AG10803 (cell line): ENCODE data around the gene CC2D1A.

Experiments
- DNase-seq: peaks from one replicate; pipeline ENCODE4 v3.0.0; 2010; ENCODE audit warnings: low read depth
- H3K4me3 ChIP-seq: 2 replicates; pipeline ENCODE4 v1.5.1; 2011; ENCODE audit warnings: mild to moderate bottlenecking, low read length, control low read depth
- TF ChIP-seq, protein P1 (sequence below): conservative IDR thresholded peaks from 2 replicates; pipeline ENCODE4 v1.5.1; 2011; ENCODE audit warnings: mild to moderate bottlenecking, low read length, control low read depth, inconsistent platforms

Gene CC2D1A

GRCh38 chr19:13864046-13864666 lies 41.8 kb upstream of the CC2D1A start:
- H3K4me3 ChIP-seq, result no peak overlapping the region; the same call in 1 of the 2 replicates
- TF ChIP-seq, protein P1, sequence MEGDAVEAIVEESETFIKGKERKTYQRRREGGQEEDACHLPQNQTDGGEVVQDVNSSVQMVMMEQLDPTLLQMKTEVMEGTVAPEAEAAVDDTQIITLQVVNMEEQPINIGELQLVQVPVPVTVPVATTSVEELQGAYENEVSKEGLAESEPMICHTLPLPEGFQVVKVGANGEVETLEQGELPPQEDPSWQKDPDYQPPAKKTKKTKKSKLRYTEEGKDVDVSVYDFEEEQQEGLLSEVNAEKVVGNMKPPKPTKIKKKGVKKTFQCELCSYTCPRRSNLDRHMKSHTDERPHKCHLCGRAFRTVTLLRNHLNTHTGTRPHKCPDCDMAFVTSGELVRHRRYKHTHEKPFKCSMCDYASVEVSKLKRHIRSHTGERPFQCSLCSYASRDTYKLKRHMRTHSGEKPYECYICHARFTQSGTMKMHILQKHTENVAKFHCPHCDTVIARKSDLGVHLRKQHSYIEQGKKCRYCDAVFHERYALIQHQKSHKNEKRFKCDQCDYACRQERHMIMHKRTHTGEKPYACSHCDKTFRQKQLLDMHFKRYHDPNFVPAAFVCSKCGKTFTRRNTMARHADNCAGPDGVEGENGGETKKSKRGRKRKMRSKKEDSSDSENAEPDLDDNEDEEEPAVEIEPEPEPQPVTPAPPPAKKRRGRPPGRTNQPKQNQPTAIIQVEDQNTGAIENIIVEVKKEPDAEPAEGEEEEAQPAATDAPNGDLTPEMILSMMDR, result no peak
- no peak for DNase-seq

- peak overlapping the region; percentile 63 for H3K4me3 ChIP-seq
- no peak for DNase-seq
- TF ChIP-seq, protein P1, result no peak
These were observed 41.1 kb upstream of the CC2D1A start for GRCh38 chr19:13864667-13865570.

DNA sequence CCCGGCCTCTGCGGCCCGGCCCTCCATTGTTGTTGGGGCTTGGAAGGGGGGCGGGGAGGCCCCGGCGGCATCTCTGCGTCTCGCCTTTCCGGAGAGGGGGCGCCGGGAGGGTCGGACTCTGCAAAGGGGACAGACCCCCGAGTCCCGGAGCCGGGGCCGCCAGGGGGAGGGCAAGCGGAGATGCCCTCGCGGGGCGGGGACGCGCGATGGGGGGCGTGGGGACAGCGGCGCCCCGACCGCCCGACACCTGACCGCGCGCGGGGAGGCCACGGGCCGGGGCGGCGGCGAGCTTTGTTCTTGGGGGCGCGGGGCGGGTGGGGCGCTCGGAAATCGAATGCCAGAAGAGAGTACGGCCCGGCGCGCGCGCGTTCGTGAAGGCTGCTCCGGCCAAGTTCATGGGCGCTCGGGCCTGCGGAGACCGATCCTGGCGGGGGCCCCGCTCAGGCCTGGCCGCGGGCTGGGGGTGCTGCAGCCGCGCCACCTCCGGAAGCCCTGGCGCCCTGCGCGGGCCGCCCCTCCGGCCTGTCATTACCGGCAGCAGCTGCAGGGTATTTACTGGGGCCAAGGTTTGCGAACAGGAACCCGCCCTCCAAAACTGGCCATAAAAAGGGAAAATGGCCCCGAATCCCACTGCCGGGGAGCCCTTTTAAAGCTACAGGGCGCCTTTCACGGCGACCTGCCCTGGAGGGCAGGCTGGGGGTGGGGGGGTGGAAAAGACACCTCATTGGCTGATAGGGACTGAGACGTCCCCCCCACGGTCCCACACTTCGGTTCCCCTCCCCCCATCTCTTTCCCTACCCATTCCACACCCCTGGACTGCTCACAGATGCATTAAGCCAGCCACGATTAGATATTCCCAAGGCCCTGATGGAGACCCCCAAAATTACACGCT lies 40.2 kb upstream of the CC2D1A start:
- peak overlapping the region; percentile 63 for H3K4me3 ChIP-seq
- DNase-seq, result no peak
- TF ChIP-seq, protein P1, result no peak

- no peak for DNase-seq
- H3K4me3 ChIP-seq, result peak overlapping the region; percentile 63
- TF ChIP-seq, protein P1, result no peak
These were observed 39.4 kb upstream of the CC2D1A start for GRCh38 chr19:13866463-13867046.

- H3K4me3 ChIP-seq, result no peak overlapping the region
- no peak for DNase-seq
- TF ChIP-seq, protein P1, result no peak
These were observed 37.3 kb upstream of the CC2D1A start for GRCh38 chr19:13868663-13869062.

- no peak for DNase-seq
- TF ChIP-seq, protein P1, result no peak
- no peak overlapping the region for H3K4me3 ChIP-seq
These were observed 36.7 kb upstream of the CC2D1A start for GRCh38 chr19:13869281-13869680.
